Measurements from ENCODE around the gene PBOV1.

- TF ChIP-seq CTCF (IDR thresholded peaks at IDR 0.05 in 2 of 3, conservative IDR thresholded peaks at IDR 0.05 in 1 of 3; ENCODE audit: borderline replicate concordance in 1 of 3, insufficient read depth in 1 of 3, low read depth in 2 of 3, low read length in 2 of 3) (no peak), EZH2 (IDR thresholded peaks at IDR 0.05) (no peak), POLR2A (IDR thresholded peaks at IDR 0.05; ENCODE audit: borderline replicate concordance, extremely low read depth, insufficient read depth, insufficient read length) (no peak), ELF1 (IDR thresholded peaks at IDR 0.05; ENCODE audit: borderline replicate concordance, low read depth) (no peak), TCF7L2 (IDR thresholded peaks at IDR 0.05; ENCODE audit: borderline replicate concordance, extremely low read depth, insufficient read depth, insufficient read length) (no peak)
Observed at GRCh38 chr6:138196122-138196738, 22.1 kb downstream of the PBOV1 start.
